SIG-M5 treated with dmso at 0.1 percent for 504 hours (cell line): ENCODE results near the gene STIM1.

ENCODE experiments used
- DNase-seq: peaks from one replicate; lab custom pipeline; 2025; ENCODE audit not compliant: unreplicated experiment; lab: John Stamatoyannopoulos, UW

Gene STIM1

DNA sequence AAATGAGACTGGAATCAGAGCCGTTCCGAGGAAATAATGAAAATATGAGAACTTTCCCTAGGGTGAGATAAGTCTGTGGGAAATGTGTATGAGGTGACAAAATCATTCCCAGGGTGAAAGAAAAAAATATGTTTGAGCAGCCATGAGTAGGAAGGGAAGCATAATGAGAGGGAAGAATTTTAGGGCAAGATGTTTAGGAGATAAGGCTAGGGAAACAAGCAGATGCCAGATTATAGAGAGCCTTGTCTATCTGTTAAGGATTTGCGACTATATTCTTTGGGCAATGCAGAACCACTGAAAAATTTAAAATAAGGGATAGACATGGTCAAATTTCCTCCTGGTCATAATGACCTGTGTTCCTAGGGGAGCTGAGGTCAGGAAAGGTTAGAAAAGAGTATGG is 54.4 kb downstream of the STIM1 start:
- DNase-seq = no peak

DNA sequence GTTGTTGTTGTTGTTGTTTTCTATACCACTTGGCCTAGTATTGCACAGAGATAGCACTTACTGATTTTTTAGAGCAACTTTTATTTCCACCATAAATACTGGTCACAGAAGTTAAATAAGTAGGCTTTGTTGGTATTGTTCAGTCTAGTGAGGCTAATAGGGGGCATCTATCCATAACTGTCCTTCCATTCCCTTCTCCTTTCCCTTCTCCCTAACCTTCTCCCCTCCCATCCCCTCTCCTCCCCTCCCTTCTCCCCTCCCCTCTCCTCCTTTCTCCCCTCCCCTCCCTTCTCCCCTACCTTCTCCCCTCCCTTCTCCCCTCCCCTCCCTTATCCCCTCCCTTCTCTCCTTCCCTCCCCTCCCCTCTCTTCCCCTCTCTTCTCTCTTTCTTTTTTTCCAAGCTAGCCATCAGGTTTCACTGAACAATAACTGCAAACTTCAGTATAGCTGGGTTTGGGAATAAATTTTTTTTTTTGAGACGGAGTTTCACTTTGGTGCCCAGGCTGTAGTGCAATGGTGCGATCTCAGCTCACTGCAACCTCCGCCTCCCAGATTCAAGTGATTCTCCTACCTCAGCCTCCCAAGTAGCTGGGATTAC is 56.5 kb downstream of the STIM1 start:
- DNase-seq = no peak

DNA sequence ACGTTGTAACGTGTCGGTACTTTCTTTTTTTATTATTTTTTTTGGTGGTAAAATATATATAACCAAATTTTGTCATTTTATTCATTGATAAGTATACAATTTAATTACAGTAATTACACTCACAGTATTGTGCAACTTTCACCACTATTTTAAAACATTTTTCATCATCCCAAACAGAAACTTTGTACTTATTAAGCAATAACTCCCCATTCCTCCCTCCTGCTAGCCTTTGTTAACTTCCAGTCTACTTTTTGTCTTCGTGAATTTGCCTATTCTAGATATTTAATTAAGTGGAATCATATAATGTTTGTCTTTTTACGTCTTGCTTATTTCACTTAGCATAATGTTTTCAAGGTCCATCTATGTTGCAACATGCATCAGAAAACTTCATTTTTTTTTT is 58.5 kb downstream of the STIM1 start:
- DNase-seq = peak; percentile 64

DNA sequence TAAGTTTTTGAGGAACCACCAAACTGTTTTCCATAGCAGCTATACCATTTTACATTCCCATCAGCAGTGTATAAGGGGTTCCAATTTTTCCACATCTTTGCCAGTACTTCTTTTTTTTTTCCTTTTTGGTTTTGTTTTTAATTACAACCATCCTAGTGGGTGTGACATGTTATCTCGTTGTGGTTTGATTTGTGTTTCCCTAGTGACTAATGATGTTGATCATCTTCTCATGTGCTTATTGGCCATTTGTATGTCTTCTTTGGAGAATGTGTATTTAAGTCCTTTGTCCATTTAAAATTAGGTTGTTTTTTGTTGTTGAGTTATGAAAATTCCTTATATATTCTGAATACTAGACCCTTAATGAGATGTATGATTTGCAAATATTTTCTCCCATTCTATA is 59.3 kb downstream of the STIM1 start:
- DNase-seq = no peak

DNA sequence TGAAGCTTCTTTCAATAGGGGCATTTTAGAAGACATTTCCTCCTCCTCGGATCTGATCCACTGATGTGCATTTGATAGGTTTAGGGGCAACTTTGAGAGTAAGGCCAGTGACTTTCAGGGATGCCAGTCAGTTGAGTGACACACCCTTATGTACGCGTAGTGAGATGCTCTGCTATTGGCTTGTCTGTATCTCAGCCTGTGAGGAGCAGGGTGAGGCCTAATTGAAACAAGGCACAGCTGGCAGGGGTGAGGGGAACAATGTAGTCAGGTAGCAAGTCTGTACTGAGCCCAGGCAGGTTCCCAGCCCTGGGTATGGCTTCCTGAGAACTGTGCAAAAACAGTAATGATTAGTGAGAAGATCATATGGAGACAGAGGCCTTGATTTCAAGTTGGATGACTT is 61.5 kb downstream of the STIM1 start:
- DNase-seq = no peak

DNA sequence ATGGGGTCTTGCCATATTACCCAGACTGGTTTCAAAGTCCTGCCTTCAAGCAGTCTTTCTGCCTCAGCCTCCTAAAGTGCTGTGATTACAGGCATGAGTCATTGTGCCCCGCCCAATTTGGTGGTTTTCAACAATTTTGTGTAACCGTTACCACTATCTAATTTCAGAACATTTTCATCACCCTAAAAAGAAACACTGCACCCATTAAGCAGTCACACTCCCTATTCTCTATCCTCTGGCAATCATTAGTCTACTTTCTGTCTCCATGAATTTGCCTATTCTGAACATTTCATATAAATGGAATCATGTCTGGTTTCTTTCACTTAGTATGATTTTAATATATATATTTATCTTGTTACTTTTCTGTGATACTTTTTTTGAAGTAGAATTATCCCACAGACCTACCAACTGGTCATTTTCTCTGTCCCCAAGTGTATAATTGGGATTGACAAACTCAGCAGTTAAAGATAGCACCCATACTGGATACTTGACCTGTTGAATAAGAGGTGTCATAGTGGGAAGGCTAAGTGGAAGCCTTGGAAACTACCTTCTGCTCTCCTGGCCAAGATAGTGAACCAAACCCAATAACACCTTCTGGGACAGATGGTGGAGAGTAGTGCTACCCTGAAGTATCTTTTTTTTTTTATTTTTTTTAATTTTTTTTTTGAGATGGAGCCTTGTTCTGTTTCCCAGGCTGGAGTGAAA is 64.8 kb downstream of the STIM1 start:
- peak; percentile 79 for DNase-seq

DNA sequence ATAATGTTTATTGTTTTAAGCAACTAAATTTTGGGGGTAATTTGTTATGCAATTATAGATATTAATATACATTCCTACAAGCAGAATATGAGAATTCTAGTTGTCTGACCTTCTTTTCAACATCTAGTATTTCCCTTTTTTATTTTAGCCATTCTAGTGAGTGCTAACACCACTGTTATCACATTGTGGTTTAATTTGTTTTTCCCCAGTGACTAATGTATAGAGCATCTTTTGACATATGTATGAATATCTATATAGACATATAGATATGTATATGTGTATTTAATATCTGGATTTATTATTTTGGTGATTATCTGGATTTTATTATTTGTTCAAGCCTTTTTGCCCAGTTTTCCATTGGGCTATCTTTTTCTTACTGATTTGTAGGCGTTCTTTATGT is 66.6 kb downstream of the STIM1 start:
- DNase-seq = no peak

DNA sequence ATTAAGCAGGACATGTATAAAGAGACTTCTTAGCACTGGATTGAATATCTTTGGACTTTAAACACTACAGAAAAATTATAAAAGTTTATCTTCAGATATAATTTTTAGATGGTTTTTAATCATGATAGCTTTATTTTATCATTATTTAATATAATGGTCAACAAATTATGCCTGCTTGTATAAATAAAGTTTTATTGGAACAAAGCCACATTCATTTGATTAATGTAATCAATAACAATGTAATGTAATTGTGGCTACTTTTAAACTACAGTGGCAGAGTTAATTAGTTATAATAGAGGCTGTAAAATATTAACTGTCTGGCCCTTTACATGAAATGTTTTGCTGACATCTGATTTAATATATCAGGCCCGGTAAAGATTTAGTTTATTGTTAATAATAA is 70.0 kb downstream of the STIM1 start:
- DNase-seq = no peak

DNA sequence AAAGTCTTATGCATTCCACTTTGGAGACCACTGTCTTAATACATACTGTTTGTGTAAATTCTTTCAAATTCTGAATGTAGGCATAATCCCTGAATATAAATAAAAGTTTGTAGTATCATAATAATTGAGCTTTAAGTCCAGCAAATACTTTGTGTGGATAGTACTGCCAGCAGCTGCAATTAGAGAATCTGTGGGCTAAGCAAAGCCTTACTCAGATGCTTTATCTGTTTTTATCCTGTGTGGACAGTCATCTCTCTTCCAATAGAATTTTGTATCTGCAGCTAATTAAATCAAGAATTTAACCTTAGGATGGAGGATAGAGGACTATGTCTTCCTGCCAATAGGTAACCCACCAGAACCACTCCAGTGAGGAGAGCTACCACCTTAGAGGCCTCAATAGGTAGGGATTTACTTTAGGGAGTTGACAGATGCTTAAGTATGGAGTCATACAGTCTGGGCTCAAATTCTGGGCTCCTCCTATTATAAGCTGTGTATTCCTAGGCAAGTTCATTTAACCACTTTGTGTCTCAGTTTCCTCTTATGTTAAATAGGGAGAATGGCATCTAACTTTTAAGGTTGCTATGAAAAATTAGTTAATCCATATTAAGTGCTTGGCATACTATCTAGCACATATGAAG is 71.1 kb downstream of the STIM1 start:
- no peak for DNase-seq

DNA sequence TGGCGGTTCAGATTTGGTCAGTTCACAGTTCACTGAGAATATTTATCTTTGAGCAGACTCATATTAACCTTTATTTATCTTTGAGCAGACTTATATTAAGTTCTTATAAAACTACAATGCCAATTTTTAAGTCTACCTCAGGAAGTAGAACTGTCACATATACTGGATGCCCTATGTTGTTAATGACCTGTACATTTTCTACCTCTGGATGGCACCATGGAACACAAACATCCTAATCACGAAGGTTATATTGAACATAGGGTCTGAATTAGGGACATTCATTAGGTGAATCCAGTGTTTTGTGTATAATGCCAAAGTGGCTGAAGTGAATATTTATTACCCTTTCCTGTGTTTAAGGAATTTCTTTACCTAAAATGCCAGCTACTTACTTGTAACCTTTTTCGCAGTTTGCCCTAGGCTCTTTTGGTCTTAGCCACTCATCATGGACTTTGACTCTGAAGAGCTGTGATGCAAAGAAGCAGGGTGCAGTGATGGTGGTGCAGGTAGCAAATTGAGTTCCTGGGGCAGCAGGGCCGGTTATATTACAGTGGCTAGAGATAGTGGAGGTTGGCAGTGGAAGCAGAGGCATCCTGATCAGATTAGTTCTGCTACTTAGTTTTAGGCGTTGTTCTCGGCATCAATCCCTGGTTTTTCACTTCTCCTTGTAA is 71.8 kb downstream of the STIM1 start:
- DNase-seq = no peak

DNA sequence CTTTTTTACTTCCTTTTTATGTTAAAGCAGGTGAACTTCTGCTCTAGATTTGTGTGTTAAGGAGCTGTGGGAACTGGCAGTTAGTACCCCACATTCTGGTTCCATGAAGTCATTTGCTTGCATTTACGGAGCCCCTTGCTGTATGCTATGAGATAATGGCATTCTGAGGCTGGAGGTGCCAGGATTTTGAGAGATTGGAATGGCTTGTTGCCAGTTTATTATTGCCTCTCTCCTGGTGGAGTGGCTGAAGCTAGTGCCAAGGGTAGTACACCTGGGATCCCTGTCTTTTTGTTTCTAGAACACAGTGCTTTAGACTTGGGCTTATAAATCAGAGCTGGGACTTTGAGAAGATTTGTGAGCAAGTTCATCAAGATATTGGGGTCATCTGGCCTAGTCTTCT is 73.8 kb downstream of the STIM1 start:
- DNase-seq = no peak

DNA sequence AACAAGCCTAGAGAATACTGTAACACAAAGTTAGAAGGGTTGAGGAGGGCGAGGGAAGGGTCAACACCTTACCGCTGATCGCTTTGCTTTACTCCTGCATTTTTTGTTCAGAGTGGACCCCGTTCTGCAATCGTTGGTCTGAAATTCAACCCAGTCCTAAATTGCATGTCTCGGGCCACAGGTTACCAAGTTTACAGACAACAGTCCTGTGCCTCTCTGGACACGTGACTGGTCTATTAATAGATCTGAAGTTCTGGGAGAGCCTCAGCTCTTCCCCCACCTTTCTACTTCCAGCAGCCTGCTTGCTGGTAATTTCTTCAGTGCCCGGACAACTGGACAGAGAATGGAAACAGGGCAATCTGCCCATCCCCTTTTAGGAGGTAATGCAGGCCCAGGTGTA is 74.2 kb downstream of the STIM1 start:
- DNase-seq = no peak

DNA sequence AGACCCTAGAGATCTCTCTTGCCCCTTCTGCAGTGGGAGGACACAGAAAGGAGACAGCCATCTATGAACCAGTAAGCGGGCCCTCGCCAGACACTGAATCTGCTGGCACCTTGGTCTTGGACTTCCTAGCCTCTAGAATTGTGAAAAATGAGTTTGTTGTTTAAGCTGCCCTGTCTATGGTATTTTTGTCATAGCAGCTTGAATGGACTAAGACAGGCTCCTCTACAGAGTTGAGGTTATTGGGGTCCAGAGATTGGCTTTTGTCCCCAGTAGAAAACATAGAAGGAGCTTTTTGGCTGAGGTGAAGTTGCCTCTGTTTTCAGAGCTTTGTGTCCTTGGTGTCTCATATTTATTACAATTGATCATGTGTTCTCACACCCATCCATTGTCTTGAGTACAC is 77.2 kb downstream of the STIM1 start:
- no peak for DNase-seq

DNA sequence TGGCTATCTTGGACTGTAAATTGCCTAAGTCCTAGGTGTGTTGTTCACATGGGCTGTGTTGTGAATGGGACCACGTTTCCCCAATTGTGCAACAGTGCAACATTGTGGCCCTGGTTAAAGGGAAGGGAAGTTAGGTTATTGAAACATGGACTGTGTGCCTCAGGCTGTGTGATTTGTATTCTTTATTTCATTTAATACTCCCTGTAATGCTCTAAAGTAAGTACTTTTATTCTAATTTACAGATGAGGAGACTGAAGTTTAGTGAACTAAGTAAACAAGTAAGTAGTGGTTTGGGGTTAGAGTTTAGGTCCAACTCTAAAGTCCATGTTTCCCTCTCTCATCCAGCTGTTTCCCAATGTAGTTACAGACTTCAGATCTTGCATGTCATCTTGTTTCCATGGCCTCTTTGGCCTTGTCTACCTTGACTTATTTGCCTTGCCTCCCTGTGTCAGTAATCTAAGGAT is 77.7 kb downstream of the STIM1 start:
- no peak for DNase-seq

DNA sequence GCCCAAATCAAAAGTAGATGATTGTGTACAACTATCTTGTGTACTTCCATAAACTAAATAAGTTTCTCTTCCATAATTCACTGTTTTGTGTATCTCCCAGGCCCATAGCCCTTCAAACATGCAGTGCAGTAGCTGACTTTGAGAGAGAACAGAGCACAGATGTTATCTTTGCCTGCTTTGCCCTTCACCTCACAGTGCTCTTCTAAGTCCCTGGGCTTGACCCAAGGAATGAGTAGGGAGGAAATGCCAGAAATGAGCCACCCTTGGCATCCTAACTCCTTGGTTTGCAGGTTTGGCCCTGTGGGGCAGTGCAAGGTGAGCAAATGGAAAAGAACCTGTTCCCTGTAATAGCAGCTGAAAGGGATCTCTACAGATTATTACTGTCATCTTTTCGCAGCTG is 79.2 kb downstream of the STIM1 start:
- no peak for DNase-seq

DNA sequence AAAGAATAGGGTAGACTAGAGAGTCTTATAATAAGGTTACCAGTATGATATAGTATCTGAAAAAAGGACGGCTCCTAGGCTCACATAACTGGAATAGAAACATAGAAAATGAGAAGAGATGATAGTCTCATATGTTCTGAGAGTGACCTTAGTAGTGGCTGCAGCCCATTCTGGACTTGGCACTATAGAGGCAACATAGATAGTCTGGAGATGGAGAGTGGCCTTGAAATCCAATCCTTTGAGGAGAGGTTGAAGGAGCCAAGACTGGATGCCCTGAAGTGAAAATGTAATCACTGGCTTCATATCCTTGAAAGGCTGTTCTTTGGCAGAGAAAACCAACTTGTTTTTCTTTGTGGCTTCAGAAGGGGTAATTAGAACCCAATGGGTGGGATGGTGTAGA is 81.1 kb downstream of the STIM1 start:
- no peak for DNase-seq

DNA sequence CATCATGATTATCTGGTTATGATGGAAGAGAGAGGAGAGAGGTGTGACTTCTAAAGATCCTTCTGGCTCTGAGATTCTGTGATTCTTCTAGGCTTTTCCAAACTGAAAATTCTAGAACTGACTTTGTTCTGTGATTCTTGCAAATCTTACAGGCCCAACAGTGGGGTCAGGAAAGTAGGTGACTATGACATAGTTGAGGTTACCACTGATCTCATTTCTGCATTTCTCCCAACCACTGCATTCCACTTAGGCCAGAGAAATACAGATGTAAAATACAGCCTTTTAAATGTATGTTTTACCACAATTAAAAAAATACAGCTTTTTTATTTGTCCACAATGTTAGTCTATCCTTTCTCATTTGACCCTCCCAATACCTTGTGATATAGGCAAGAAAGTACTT is 83.7 kb downstream of the STIM1 start:
- no peak for DNase-seq

DNA sequence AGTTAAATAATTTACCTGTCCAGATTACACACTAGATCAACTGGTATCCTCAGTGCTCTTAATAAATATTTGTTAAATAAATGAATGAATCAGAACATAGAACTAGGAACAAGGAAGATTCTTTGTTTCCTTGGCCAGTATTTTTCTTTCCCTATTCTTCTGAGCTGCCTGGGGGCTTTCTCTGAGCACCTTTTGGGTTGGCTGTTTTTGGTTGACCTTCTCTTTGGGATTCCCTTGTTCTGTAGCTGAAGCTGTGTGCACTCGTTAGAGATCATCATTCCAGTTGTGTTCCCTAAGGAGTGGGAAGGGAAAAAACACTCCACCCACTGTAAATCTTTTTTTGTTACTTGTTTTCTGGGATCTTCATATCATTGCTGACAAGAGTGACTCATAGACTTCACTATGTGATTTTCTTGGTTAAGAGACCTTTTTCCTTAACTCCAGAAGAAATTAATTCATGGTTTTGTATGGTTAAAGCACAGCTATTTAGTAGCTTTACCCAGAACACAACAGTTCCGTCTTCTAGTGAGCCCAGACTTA is 84.3 kb downstream of the STIM1 start:
- no peak for DNase-seq

DNA sequence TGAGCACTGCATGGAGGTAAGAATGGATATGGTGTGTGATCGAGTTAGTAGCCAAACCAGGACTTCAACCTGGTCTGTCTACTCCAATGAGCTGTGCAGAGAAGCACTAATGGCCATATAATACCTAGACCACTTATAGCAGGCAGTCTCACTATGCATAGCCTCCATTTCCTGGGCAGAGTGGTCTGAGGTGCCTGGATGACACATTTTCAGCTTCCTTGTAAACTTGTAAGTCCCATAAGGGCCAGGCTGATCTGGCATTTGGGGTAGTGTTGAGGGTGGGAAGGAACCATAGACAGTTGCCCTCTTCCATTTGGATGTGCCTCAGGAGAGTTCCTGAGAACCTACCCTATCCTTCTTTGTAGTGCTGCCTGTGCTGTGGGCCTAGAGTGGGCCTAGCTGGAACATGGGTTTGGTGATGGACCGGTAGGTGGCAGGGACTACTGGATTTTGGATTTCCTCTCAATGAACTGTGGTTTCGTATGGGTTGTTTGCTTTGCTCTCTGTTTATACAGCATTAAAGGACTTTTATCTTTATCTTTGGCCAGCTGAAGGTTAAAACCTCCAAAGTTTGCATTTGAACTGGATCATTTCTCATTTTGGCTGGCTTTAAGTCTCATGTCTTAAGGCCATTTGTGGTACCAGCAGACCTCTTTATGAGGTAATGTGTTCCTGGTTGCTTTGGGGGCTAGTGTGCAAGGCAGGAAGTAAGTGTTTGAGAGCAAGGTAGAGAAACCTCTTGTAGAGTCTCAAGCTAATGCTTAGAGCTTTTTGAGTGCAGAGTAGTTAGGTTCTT is 86.9 kb downstream of the STIM1 start:
- DNase-seq = no peak

DNA sequence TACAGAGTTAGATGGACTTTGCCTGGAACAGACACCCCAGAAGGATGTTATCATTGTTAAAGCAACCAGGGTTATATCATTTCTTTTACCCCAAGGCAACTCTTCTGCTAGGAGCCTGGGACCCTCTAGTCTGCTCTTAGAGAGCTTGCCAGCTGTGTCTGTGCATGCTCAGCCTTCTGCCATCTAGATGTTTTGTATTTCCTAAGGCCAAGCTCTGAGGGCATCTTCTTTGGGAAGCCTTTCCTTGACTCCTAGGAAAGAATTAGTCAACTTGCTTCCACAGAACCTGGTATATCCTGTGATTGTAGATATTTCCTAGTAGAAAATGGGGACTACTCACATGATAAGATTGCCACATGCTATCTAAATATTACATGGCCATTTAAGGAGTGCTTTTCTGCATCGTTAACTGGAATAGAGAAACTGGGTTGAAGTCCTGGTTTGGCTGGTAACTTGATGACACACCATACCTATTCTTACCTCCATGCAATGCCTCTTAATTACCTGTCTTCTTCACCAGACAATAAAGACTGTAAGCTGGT is 87.6 kb downstream of the STIM1 start:
- DNase-seq = no peak

DNA sequence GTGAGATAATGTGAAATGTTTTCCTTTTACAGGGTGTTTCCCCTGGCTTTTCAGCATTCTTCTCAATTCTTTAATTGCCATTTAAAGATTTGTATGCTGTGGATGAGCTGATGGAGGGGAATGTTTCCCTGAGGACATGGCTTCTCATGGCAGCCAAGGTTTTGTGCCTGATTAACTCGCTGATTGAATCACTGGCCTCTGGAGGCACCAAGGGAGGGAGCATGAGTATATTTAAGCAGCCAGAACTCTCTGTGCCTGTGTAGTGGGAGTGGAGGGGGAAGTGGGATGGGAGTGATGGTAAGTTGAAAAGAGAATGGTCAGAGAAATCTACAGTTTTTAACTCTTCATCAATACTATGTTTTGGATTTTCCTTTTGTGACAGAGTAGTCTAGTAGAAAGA is 88.7 kb downstream of the STIM1 start:
- no peak for DNase-seq
